H1 (cell line): ENCODE measurements around the gene ZNF654. TPM values are rescaled to one million over a fixed set of nuclear protein-coding genes. Genes with fewer than 3 reads are reported as not detected.

Experiments
- ATF2 ChIP-seq: IDR thresholded peaks from 2 replicates; pipeline ENCODE4 v1.6.1; 2012; ENCODE audit warnings: low read length, inconsistent platforms
- CTBP2 ChIP-seq: IDR thresholded peaks from 2 replicates; pipeline ENCODE4 v1.7.0; 2011; ENCODE audit warnings: borderline replicate concordance, mild to moderate bottlenecking, moderate library complexity, mixed read lengths, low read length; ENCODE audit not compliant: insufficient read depth, insufficient read length
- EGR1 ChIP-seq: IDR thresholded peaks from 2 replicates; pipeline ENCODE4 v1.6.1; 2011; ENCODE audit warnings: low read depth, low read length, borderline replicate concordance
- EP300 ChIP-seq, 2 experiments: IDR thresholded peaks; 1 replicate in 1 of 2; 2 replicates in 1 of 2; pipeline ENCODE4 v1.6.1; 2011 to 2012; ENCODE audit warnings: low read depth in 2 of 2, low read length in 2 of 2, mild to moderate bottlenecking in 2 of 2, borderline replicate concordance in 1 of 2, inconsistent platforms in 1 of 2, moderate library complexity in 1 of 2
- HDAC6 ChIP-seq: IDR thresholded peaks from one replicate; pipeline ENCODE4 v1.7.1; 2012; ENCODE audit warnings: low read depth, mild to moderate bottlenecking, inconsistent platforms, low read length, moderate library complexity
- RXRA ChIP-seq: IDR thresholded peaks from 2 replicates; pipeline ENCODE4 v1.6.1; 2011; ENCODE audit warnings: low read depth, mild to moderate bottlenecking, low read length, moderate library complexity; ENCODE audit not compliant: insufficient read depth
- polyA plus RNA-seq, 7 experiments: library from polyadenylated mRNA; depleted of rRNA in 3 of 7; stranded (reverse) in 5 of 7; unstranded in 2 of 7; fragments of >200 nt in 5 of 7; fragments of 200-250 nt in 2 of 7; gene quantifications; 1 replicate in 5 of 7; 2 replicates in 1 of 7; 4 replicates in 1 of 7; pipeline versions ENCODE4 v1.2.1 to v1.2.3, GENCODE V29; 2011 to 2013; ENCODE audit warnings: missing spikeins in 2 of 7, mixed read lengths in 2 of 7
- total RNA-seq: library from RNA; stranded (reverse); fragmentation: NEBNext Ultra II Directional; extraction: Animal tissue kit (Norgen Biotek cat#: 25700); gene quantifications from 2 replicates; pipeline ENCODE4 v1.2.1, GENCODE V29; 2021

ZNF654 gene
- total and polyA plus RNA-seq, 2 of the 8 experiments (the other 6 are each of a cell fraction or from before 2014, with no cell fraction given): 0.47 to 5.3 TPM

- TF ChIP-seq EGR1 (no peak), CTBP2 (no peak), RXRA (no peak), ATF2 (no peak), HDAC6 (no peak), EP300 (IDR thresholded peaks at IDR 0.05; ENCODE audit: borderline replicate concordance in 1 of 2, low read depth in 2 of 2, low read length in 2 of 2) (no peak)
- TF ChIP-seq, all 59 proteins: peak for 0
Measured at GRCh38 chr3:88150806-88151205, 91.8 kb downstream of the ZNF654 start (continued).
